ENCODE data around the gene VPS13C. TPM values are rescaled to one million over a fixed set of nuclear protein-coding genes. Genes with fewer than 3 reads are reported as not detected.

Gene VPS13C
- total RNA-seq, 1 donor from 2014 or later = 60.2 TPM

GRCh38 chr15:62047282-62047827, 12.9 kb downstream of the VPS13C start:
- no peaks in the 10 kb centered on the region for H3K27me3 Mint-ChIP-seq (ENCODE audit: unreplicated experiment)
- no peak for DNase-seq (ENCODE audit: extremely low spot score, unreplicated experiment)

GRCh38 chr15:62046078-62046743, 14.0 kb downstream of the VPS13C start:
- DNase-seq (ENCODE audit: extremely low spot score, unreplicated experiment) = no peak
- Mint-ChIP-seq H3K27ac (ENCODE audit: unreplicated experiment) (no peak overlapping the region), H3K9me3 (ENCODE audit: unreplicated experiment) (no peaks in the 10 kb centered on the region), H3K36me3 (ENCODE audit: unreplicated experiment) (peaks cover 5% of the 10 kb centered on the region), H3K4me3 (ENCODE audit: unreplicated experiment) (no peak overlapping the region), H3K4me1 (ENCODE audit: unreplicated experiment) (peaks cover 3% of the 10 kb centered on the region), H3K27me3 (ENCODE audit: unreplicated experiment) (no peaks in the 10 kb centered on the region)
- no peak for TF ChIP-seq CTCF (IDR thresholded peaks at IDR 0.05)

More at GRCh38 chr15:62047282-62047827, 12.9 kb downstream of the VPS13C start:
- Mint-ChIP-seq H3K4me3 (ENCODE audit: unreplicated experiment) (no peak overlapping the region), H3K9me3 (ENCODE audit: unreplicated experiment) (no peaks in the 10 kb centered on the region), H3K27ac (ENCODE audit: unreplicated experiment) (no peak overlapping the region), H3K4me1 (ENCODE audit: unreplicated experiment) (peaks cover 4% of the 10 kb centered on the region), H3K36me3 (ENCODE audit: unreplicated experiment) (peaks cover 4% of the 10 kb centered on the region)
- no peak for TF ChIP-seq CTCF (IDR thresholded peaks at IDR 0.05)

- no peak for TF ChIP-seq CTCF (IDR thresholded peaks at IDR 0.05)
- H3K27ac Mint-ChIP-seq (ENCODE audit: unreplicated experiment) = peak overlapping the region; percentile 51
- no peaks in the 10 kb centered on the region for H3K27me3 Mint-ChIP-seq (ENCODE audit: unreplicated experiment)
- H3K36me3 Mint-ChIP-seq (ENCODE audit: unreplicated experiment) = peaks cover 20% of the 10 kb centered on the region
- no peak overlapping the region for H3K4me3 Mint-ChIP-seq (ENCODE audit: unreplicated experiment)
- H3K4me1 Mint-ChIP-seq (ENCODE audit: unreplicated experiment) = peaks cover 9% of the 10 kb centered on the region
- DNase-seq (ENCODE audit: extremely low spot score, unreplicated experiment) = no peak
- H3K9me3 Mint-ChIP-seq (ENCODE audit: unreplicated experiment) = peaks cover 9% of the 10 kb centered on the region
These were observed 24.9 kb downstream of the VPS13C start for GRCh38 chr15:62035256-62035924.

- no peak for DNase-seq (ENCODE audit: extremely low spot score, unreplicated experiment)
- H3K27ac Mint-ChIP-seq (ENCODE audit: unreplicated experiment) = no peak overlapping the region
- peaks cover 30% of the 10 kb centered on the region for H3K36me3 Mint-ChIP-seq (ENCODE audit: unreplicated experiment)
- peaks cover 4% of the 10 kb centered on the region for H3K9me3 Mint-ChIP-seq (ENCODE audit: unreplicated experiment)
- H3K27me3 Mint-ChIP-seq (ENCODE audit: unreplicated experiment) = no peaks in the 10 kb centered on the region
- H3K4me3 Mint-ChIP-seq (ENCODE audit: unreplicated experiment) = no peak overlapping the region
- TF ChIP-seq CTCF (IDR thresholded peaks at IDR 0.05) = no peak
- peaks cover 5% of the 10 kb centered on the region for H3K4me1 Mint-ChIP-seq (ENCODE audit: unreplicated experiment)
These were observed 32.3 kb downstream of the VPS13C start for GRCh38 chr15:62027916-62028315.

GRCh38 chr15:62027263-62027565, 33.0 kb downstream of the VPS13C start:
- DNase-seq (ENCODE audit: extremely low spot score, unreplicated experiment) = no peak
- no peak for TF ChIP-seq CTCF (IDR thresholded peaks at IDR 0.05)

More at GRCh38 chr15:62027263-62027565, 33.0 kb downstream of the VPS13C start:
- Mint-ChIP-seq H3K27ac (ENCODE audit: unreplicated experiment) (no peak overlapping the region), H3K27me3 (ENCODE audit: unreplicated experiment) (no peaks in the 10 kb centered on the region), H3K9me3 (ENCODE audit: unreplicated experiment) (peaks cover 4% of the 10 kb centered on the region), H3K36me3 (ENCODE audit: unreplicated experiment) (peaks cover 37% of the 10 kb centered on the region), H3K4me3 (ENCODE audit: unreplicated experiment) (no peak overlapping the region), H3K4me1 (ENCODE audit: unreplicated experiment) (peaks cover 5% of the 10 kb centered on the region)

Measured in osteocyte (in vitro differentiated cells).